Measurements from ENCODE around the gene SYT2. TPM values are rescaled to one million over a fixed set of nuclear protein-coding genes. Genes with fewer than 3 reads are reported as not detected.
"Not testable (repeated sequence)": the region's sequence is repeated elsewhere in the genome, so short reads cannot be mapped to it uniquely, and the experiment has no call there.

SYT2 gene
- total and polyA plus RNA-seq, 2 donors (not counting 1 experiment from before 2014, with no cell fraction given), result 0.03 TPM; not detected in 1

GRCh38 chr1:202547215-202547614 lies 163.0 kb downstream of the SYT2 start:
- H3K79me2 ChIP-seq (ENCODE audit: control insufficient read depth, insufficient read depth, low read length), result no peaks in the 10 kb centered on the region
- no peak overlapping the region for H3K4me2 ChIP-seq (ENCODE audit: extremely low read depth, insufficient read depth, low read length)
- H3K9me3 ChIP-seq (ENCODE audit: control insufficient read depth, insufficient read depth, low read depth, low read length), result no peaks in the 10 kb centered on the region
- no peak for DNase-seq (ENCODE audit: low read depth in 2 of 2)
- no peaks in the 10 kb centered on the region for H3K36me3 ChIP-seq (ENCODE audit: control insufficient read depth, insufficient read depth, low read length)
- H3K4me1 ChIP-seq (ENCODE audit: control insufficient read depth, extremely low read depth, insufficient read depth, low read length), result no peaks in the 10 kb centered on the region
- no peak overlapping the region for H3K9ac ChIP-seq (ENCODE audit: insufficient read depth, low read length)
- H3K27ac ChIP-seq (ENCODE audit: insufficient read depth, low read length), result no peak overlapping the region
- no peaks in the 10 kb centered on the region for H4K20me1 ChIP-seq (ENCODE audit: control insufficient read depth, extremely low read depth, insufficient read depth, low read length)
- TF ChIP-seq EZH2 (IDR thresholded peaks at IDR 0.05; ENCODE audit: low read length, missing control alignments) (no peak), CTCF (conservative IDR thresholded peaks at IDR 0.05 in 1 of 2, IDR thresholded peaks at IDR 0.05 in 1 of 2; ENCODE audit: low read depth in 1 of 2, low read length in 2 of 2) (no peak)
- no peak overlapping the region for H2AFZ ChIP-seq (ENCODE audit: low read length)
- H3K4me3 ChIP-seq (replicated peaks in 1 of 4; ENCODE audit: control extremely low read depth in 1 of 4, insufficient read depth in 1 of 4, low read depth in 3 of 4, low read length in 4 of 4), result no peak overlapping the region
- H3K27me3 ChIP-seq (ENCODE audit: control insufficient read depth, insufficient read depth, low read length), result no peaks in the 10 kb centered on the region

GRCh38 chr1:202546796-202547195 lies 163.5 kb downstream of the SYT2 start:
- not testable (repeated sequence) for H3K4me2 ChIP-seq (ENCODE audit: extremely low read depth, insufficient read depth, low read length); H3K79me2 ChIP-seq (ENCODE audit: control insufficient read depth, insufficient read depth, low read length); H3K27me3 ChIP-seq (ENCODE audit: control insufficient read depth, insufficient read depth, low read length); H2AFZ ChIP-seq (ENCODE audit: low read length); H3K36me3 ChIP-seq (ENCODE audit: control insufficient read depth, insufficient read depth, low read length); H4K20me1 ChIP-seq (ENCODE audit: control insufficient read depth, extremely low read depth, insufficient read depth, low read length); H3K9ac ChIP-seq (ENCODE audit: insufficient read depth, low read length); H3K9me3 ChIP-seq (ENCODE audit: control insufficient read depth, insufficient read depth, low read depth, low read length); H3K4me1 ChIP-seq (ENCODE audit: control insufficient read depth, extremely low read depth, insufficient read depth, low read length); H3K27ac ChIP-seq (ENCODE audit: insufficient read depth, low read length); H3K4me3 ChIP-seq (replicated peaks in 1 of 4; ENCODE audit: control extremely low read depth in 1 of 4, insufficient read depth in 1 of 4, low read depth in 3 of 4, low read length in 4 of 4)
- peak in 1 of 2 donors; percentile 53 for DNase-seq (ENCODE audit: low read depth in 2 of 2)

- not testable (repeated sequence) for H3K4me1 ChIP-seq (ENCODE audit: control insufficient read depth, extremely low read depth, insufficient read depth, low read length); H4K20me1 ChIP-seq (ENCODE audit: control insufficient read depth, extremely low read depth, insufficient read depth, low read length); H3K36me3 ChIP-seq (ENCODE audit: control insufficient read depth, insufficient read depth, low read length); H3K4me2 ChIP-seq (ENCODE audit: extremely low read depth, insufficient read depth, low read length); H3K4me3 ChIP-seq (replicated peaks in 1 of 4; ENCODE audit: control extremely low read depth in 1 of 4, insufficient read depth in 1 of 4, low read depth in 3 of 4, low read length in 4 of 4); H2AFZ ChIP-seq (ENCODE audit: low read length); H3K9ac ChIP-seq (ENCODE audit: insufficient read depth, low read length); H3K79me2 ChIP-seq (ENCODE audit: control insufficient read depth, insufficient read depth, low read length); H3K27ac ChIP-seq (ENCODE audit: insufficient read depth, low read length); H3K9me3 ChIP-seq (ENCODE audit: control insufficient read depth, insufficient read depth, low read depth, low read length); H3K27me3 ChIP-seq (ENCODE audit: control insufficient read depth, insufficient read depth, low read length); DNase-seq (ENCODE audit: low read depth in 2 of 2)
These were observed 163.9 kb downstream of the SYT2 start for GRCh38 chr1:202546377-202546776.

GRCh38 chr1:202545647-202546303 lies 164.5 kb downstream of the SYT2 start:
- H3K27me3 ChIP-seq (ENCODE audit: control insufficient read depth, insufficient read depth, low read length); H3K9me3 ChIP-seq (ENCODE audit: control insufficient read depth, insufficient read depth, low read depth, low read length); H4K20me1 ChIP-seq (ENCODE audit: control insufficient read depth, extremely low read depth, insufficient read depth, low read length); H3K36me3 ChIP-seq (ENCODE audit: control insufficient read depth, insufficient read depth, low read length); H3K4me3 ChIP-seq (replicated peaks in 1 of 4; ENCODE audit: control extremely low read depth in 1 of 4, insufficient read depth in 1 of 4, low read depth in 3 of 4, low read length in 4 of 4); H3K27ac ChIP-seq (ENCODE audit: insufficient read depth, low read length); DNase-seq (ENCODE audit: low read depth in 2 of 2); H3K9ac ChIP-seq (ENCODE audit: insufficient read depth, low read length); H3K79me2 ChIP-seq (ENCODE audit: control insufficient read depth, insufficient read depth, low read length); H3K4me1 ChIP-seq (ENCODE audit: control insufficient read depth, extremely low read depth, insufficient read depth, low read length); H2AFZ ChIP-seq (ENCODE audit: low read length); H3K4me2 ChIP-seq (ENCODE audit: extremely low read depth, insufficient read depth, low read length): not testable (repeated sequence)

- not testable (repeated sequence) for H3K36me3 ChIP-seq (ENCODE audit: control insufficient read depth, insufficient read depth, low read length); H3K27me3 ChIP-seq (ENCODE audit: control insufficient read depth, insufficient read depth, low read length); H2AFZ ChIP-seq (ENCODE audit: low read length); H3K79me2 ChIP-seq (ENCODE audit: control insufficient read depth, insufficient read depth, low read length); H3K9ac ChIP-seq (ENCODE audit: insufficient read depth, low read length); DNase-seq (ENCODE audit: low read depth in 2 of 2); H3K4me2 ChIP-seq (ENCODE audit: extremely low read depth, insufficient read depth, low read length); H3K27ac ChIP-seq (ENCODE audit: insufficient read depth, low read length); H3K4me3 ChIP-seq (replicated peaks in 1 of 4; ENCODE audit: control extremely low read depth in 1 of 4, insufficient read depth in 1 of 4, low read depth in 3 of 4, low read length in 4 of 4); H3K4me1 ChIP-seq (ENCODE audit: control insufficient read depth, extremely low read depth, insufficient read depth, low read length); H4K20me1 ChIP-seq (ENCODE audit: control insufficient read depth, extremely low read depth, insufficient read depth, low read length); H3K9me3 ChIP-seq (ENCODE audit: control insufficient read depth, insufficient read depth, low read depth, low read length)
These were observed 165.3 kb downstream of the SYT2 start for GRCh38 chr1:202544766-202545449.

GRCh38 chr1:202543537-202543936 lies 166.7 kb downstream of the SYT2 start:
- Histone ChIP-seq H3K4me3 (replicated peaks in 1 of 4; ENCODE audit: control extremely low read depth in 1 of 4, insufficient read depth in 1 of 4, low read depth in 3 of 4, low read length in 4 of 4) (peak overlapping the region in 1 of 4 experiments; percentile 20), H3K4me1 (ENCODE audit: control insufficient read depth, extremely low read depth, insufficient read depth, low read length) (peaks cover 11% of the 10 kb centered on the region), H3K4me2 (ENCODE audit: extremely low read depth, insufficient read depth, low read length) (peak overlapping the region; percentile 56)
- not testable (repeated sequence) for H4K20me1 ChIP-seq (ENCODE audit: control insufficient read depth, extremely low read depth, insufficient read depth, low read length); H3K79me2 ChIP-seq (ENCODE audit: control insufficient read depth, insufficient read depth, low read length); H3K27me3 ChIP-seq (ENCODE audit: control insufficient read depth, insufficient read depth, low read length); H3K27ac ChIP-seq (ENCODE audit: insufficient read depth, low read length); H3K9me3 ChIP-seq (ENCODE audit: control insufficient read depth, insufficient read depth, low read depth, low read length); H3K36me3 ChIP-seq (ENCODE audit: control insufficient read depth, insufficient read depth, low read length); H2AFZ ChIP-seq (ENCODE audit: low read length); H3K9ac ChIP-seq (ENCODE audit: insufficient read depth, low read length)
- DNase-seq (ENCODE audit: low read depth in 2 of 2), result peak in 1 of 2 donors; percentile 38
